GM18507 (cell line): ENCODE data around the gene NDFIP1.

Experiments used
- DNase-seq: peaks from one replicate; pipeline ENCODE4 v3.0.0; 2011; ENCODE audit warnings: low read depth; ENCODE audit not compliant: insufficient read length; ENCODE audit errors: extremely low spot score
- FAIRE-seq: peaks from 2 replicates; lab custom pipeline; 2011; peaks lifted over from hg19 to GRCh38; lab: Jason Lieb, UNC

The NDFIP1 gene

DNA sequence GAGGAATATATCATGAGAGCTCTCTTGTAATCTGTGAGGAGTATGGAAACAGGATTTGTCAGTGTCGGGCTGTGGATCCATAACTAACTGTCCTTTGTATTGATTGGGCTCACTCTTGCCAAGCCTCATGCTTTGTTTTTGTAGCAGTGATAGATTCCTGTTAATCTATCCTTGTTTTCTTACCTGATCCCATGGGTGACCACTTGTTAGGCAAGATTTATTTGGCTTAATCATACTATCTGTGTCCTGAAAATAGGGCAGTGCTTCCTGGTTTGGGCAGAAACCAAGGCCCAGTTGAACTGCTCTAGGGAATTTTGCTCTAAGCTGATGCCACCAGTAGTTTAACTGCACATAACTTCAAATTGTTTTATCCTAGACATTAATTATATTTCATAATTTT is 6.1 kb downstream of the NDFIP1 start:
- no peak for DNase-seq
- FAIRE-seq: no peak

DNA sequence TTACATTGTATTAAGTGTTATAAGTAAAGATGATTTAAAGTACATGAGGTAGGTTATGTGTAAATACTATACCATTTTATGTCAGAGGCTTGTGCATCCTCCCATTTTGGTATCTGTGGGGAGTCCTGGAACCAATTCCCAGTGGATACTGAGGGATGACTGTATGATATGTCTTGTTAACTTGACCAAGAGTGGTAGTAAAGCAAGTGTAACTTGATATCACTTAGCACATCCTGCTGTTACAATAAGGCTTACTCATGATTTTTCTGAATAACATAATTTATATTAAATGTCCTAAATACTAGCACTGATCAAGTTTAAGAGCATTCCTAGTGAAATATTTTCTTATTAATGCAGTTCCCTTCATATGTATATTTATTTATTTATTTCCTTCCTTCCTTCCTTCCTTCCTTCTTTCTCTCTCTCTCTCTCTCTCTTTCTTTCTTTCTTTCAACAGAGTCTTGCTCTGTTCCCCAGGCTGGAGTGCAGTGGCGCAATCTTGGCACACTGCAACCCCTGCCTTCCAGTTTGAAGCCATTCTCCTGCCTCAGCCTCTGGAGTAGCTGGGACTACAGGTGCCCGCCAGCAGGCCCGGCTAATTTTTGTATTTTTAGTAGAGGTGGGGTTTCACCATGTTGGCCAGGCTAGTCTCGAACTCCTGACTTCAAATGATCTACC is 7.5 kb downstream of the NDFIP1 start:
- no peak for FAIRE-seq

DNA sequence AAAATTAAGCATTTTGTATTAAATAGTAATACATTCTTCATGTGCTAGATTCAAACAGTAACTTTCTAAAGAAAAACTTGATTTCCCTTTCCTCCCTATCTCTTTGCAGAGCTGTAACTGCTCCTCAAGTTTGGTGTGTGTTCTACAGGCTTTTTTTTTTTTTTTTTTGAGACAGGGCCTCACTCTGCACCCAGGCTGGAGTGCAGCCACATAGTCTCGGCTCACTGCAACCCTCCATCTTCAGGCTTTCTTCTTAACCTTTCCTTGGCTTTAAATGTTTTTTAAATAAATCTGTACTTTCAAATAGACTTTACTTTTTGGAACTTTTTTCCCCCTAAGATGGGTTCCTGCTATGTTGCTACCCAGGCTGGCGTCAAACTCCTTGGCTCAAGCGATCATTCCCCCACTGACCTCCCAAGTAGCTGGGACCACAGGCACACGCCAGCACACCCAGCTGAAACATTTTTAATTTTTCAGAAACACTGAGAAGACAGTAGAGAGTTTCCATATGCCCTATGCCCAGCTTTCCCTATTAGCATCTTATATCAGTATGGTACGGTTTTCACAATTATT is 9.1 kb downstream of the NDFIP1 start:
- DNase-seq (no peak), FAIRE-seq (no peak)

More for the DNA sequence above, 7.5 kb downstream of the NDFIP1 start:
- DNase-seq: no peak

DNA sequence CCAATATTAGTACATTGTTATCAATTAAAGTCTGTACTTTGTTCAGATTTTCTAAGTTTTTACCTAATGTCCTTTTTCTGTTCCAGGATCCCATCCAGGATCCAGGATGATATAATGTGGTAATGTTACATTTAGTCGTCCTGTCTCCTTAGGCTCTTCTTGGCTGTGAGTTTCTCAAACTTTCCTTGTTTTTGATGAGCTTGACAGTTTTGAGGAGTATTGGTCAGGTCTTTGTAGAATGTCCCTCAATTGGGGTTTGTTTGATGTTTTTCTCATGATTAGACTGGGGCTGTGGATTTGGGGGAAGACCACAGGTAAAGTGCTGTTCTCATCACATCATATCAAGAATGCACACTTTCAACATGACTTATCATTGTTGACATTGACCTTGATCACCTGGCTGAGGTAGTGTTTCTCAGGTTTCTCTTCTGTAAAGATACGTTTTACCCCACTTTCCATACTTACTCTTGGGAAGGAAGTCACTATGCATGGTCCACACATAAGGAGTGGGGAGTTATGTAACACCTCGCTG is 9.6 kb downstream of the NDFIP1 start:
- no peak for FAIRE-seq

DNA sequence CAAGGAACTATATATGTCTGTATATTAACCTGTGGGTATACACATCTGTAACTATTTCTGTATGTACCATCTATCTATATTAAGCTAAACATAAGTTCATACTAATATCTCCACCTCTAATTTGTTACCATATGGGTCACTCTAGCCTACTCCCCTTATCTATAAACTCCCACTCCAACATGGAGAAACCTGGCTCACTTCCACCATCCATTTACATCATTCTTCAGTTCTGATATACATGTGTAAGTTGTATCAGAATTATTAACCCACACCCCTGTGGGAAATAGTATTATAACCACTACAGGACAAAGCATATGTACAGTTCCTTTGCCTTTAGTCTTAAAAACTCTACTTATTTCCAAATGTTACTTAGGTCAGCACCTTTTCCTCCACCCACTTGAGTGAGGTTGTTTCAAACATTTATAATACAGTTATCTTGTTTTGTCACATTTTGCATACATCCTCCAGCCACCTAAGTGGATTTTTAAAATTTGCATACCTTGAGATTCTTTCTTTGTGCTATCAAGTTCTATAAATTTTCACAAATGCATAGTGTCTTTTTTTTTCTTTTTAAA is 10.6 kb downstream of the NDFIP1 start:
- FAIRE-seq (no peak), DNase-seq (no peak)

More for the DNA sequence above, 9.6 kb downstream of the NDFIP1 start:
- DNase-seq: no peak

DNA sequence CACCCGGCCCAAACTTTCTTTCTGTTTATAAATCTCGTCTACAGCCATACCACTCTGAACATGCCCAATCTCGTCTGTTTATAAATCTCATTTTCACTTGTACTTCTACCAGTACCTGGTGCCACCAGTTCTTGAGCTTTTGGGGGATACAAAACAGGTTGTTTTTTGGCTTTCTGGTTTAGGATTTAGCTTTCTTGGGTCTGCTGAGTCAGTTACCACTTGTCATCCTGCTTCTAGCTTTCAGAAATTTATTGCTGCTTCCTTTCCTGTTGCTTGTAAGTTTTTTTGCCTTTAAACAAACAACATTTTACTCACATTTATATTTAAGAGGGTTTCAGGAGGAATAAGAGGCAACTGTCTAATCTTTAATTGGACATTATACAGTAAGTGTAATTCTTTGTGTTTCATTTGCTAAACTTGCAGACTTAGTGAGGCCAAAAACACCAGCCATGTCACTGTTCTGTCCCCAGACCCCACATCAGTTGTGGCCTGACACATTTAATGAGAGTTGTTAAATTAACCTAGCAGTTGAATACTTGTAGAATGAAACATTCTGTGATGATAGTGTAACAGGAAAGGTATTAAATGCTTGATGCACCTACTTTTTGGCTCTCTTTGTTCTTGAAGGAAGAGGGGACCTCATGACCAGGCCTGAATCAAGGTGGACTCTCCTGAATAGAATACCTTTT is 11.8 kb downstream of the NDFIP1 start:
- DNase-seq (no peak), FAIRE-seq (no peak)

DNA sequence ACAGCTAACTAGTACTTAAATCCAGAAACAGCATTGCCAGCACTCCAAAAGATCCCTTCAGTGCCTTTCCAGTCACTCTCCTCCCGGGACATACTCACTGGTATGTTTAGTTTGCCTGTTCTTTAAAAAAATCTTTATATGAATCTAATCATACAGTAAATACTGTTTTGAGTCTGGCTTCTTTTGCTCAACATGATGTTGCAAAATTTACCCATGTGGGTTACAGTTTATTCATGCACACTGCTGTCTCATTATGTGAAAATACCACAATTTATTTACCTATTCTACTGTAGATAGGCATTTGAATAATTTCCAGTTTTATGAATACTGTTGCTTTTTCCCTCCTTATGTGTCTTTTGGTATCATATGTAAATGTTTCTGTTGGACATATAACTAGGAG is 13.5 kb downstream of the NDFIP1 start:
- DNase-seq: no peak
- FAIRE-seq: no peak

DNA sequence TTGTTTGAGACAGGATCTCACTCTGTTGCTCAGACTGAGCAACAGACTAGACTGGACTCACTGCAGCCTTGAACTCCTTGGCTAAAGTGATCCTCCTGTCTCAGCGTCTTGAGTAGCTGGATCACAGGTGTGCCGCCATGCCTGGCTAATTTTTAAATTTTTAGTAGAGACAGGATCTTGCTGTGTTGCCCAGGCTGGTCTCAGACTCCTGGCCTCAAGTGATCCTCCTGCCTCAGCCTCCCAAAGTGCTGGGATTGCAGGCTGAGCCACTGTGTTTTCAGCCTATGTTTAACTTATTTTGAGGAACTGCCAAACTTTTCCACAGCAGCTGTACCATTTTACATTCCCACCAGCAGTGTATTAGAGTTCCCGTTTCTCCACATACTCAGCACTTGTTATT is 16.8 kb downstream of the NDFIP1 start:
- FAIRE-seq: no peak

DNA sequence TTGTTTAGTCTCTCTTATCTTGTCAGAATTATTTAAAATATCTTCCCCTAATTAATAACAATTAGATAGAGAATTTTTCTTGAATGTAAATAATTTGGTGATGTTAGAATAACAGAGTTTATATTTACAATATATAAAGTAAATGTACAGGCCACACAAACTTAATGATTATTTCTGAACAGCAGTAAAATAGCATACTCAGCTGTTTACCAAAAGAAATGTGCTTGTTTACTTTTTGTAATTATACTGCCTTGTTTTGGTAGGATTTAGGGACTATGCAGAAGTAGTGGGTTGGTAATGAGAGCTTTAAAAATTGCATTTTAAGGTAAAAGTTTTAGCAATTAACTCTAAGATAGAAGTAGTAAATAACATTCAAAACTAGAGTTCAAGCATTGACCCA is 17.4 kb downstream of the NDFIP1 start:
- DNase-seq: no peak

More for the DNA sequence above, 16.8 kb downstream of the NDFIP1 start:
- DNase-seq: no peak

DNA sequence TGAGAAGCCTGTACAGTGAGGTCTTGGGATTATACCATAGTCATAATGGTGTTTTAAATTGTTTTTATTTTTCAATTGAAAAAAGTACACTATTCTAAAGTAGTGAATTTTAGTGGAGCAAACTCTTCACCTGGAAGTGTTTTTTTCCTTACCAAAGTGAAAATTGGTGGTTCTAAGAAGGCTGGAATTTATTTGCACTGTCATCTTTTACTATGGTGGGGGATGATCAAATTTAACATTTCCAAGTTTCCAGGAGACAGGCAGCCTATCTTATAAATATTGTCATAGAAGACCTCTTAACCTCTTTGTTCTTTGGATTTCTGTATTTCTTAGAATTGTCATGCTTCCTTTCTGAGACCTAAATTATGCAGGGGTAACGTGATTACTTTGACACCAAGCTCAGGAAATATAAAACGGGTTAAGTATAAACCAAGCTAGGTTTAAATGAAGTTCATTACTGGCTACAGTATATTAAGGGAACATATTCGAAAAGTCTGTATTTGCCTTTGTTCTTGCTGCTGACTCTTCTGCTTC is 20.2 kb downstream of the NDFIP1 start:
- FAIRE-seq: no peak
- DNase-seq: no peak

More for the DNA sequence above, 17.4 kb downstream of the NDFIP1 start:
- FAIRE-seq: no peak

DNA sequence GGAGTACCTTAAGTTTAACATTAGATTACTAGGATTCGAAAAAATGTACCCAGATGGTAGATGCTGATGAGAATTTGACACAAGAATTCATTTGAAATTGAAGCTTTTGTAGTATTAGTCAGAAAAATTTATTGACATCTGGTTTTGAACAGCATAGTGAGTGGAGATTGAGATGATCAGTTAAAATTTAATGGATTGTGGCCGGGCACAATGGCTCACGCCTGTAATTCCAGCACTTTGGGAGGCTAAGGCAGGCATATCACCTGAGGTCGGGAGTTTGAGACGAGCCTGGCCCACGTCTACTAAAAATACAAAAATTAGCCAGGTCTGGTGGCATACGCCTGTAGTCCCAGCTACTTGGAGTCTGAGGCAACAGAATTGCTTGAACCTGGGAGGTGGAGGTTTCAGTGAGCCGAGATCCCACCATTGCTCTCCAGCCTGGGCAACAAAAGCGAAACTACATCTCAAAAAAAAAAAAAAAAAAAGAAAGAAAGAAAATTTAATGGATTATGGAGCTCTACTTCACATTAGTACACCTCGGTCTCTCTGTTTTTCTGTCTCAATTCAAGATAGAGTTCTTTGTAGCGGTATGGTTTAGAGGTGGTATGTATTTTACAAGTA is 21.0 kb downstream of the NDFIP1 start:
- no peak for FAIRE-seq

DNA sequence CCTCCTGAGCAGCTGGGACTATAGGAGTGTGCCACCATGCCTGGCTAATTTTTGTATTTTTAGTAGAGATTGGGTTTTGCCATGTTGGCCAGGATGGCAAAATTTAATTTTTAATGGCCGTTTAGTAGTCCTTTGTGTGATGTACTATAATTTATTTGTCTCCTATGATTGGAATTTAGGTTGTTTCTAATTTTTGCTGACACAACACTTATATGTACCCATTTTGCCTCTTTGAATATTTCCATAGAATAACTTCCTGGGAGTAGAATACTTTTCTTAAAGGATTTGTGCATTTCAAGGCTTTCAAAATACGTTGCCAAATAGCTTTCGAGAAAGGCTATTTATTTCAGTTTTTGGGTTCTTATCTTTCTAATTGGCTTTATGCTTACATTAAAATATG is 22.8 kb downstream of the NDFIP1 start:
- no peak for DNase-seq
- no peak for FAIRE-seq

More for the DNA sequence above, 21.0 kb downstream of the NDFIP1 start:
- DNase-seq: no peak

DNA sequence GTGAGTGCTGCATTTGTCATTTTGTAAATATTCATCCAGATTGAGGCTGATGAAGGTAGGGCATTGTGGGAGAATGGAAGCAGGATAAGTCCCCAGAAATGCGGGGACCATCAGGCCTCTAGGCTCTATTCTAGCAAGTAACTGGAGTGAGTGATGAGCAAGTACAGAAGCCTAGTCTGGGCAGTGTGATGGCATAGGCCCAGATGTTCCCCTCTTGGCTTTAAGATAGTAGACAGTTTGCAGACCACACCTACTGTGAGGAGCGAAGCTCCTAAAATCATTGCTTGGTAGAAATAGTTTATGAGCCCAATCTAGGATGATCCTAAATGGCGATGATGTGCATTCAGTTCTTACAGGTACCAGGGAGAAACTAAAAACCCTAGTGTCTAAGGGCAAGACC is 24.3 kb downstream of the NDFIP1 start:
- no peak for DNase-seq
- no peak for FAIRE-seq

DNA sequence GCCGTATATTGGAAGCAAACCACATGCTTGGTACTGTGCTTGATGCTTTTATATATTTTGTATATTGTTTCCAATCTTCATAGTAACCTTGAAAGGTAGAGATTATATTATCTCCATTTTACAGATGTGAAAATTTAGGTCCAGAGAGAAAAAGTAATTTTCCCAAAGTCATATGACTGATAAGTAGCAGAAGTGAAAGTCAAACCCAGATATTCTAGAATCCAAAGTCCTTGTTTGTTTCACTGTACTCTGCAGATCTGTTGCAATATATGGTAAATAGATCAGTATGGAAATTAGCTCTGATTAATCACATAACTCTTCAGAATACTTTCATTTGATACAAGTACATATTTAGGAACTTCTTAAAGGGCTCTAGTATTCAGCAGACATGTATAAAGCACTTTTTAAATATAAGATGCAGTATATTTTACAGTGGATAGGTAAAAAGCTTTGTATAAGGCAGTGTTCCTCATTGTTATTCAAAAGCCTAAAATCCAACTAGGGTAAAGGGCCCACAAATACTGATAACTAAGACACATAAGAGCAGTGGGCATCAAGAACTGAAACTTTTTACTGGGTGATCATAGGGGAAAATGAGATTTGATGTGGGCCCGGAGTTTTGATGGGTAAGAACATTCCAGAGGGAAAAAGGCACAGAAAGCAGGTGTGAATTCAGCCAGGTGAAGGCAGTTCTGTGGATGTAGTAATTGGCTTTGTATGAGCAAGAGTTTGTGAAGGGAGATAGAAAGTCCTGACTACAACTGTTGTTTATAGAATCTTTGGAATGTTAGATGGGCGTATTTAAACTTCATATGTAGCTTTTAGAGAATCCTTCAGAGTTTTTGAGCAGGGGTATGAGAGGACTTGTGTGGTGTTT is 25.0 kb downstream of the NDFIP1 start:
- FAIRE-seq (no peak), DNase-seq (no peak)

DNA sequence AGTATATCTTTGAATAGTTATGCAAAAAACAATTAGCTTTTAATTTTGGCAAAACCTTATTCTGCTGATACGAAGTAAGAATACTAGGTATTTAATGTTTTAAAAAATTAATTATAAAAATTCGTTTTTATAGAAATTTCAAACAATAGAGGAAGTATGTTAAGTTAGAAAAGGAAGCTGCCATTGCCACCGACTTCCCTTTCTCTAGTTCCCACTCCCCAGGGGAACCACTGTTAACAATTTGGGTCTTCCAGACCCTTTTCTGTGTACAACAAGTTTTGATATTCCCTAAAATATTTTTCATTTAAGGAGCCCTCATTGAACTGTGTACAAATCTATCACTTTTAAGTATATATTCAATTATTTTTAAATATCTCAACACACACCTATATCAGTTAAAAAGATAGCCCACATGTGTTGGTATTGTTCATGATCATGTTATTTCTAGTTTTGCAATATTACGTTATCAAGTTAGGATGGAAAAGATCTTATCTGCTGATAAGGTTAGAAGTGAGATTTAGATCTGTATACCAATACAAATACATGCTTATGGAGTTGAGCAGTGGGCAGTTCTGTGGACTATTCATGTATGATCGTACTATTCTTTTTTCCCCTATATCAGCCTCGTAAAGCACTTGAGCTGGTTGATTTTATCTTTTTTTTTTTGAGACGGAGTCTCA is 25.9 kb downstream of the NDFIP1 start:
- DNase-seq: no peak
- FAIRE-seq: no peak

DNA sequence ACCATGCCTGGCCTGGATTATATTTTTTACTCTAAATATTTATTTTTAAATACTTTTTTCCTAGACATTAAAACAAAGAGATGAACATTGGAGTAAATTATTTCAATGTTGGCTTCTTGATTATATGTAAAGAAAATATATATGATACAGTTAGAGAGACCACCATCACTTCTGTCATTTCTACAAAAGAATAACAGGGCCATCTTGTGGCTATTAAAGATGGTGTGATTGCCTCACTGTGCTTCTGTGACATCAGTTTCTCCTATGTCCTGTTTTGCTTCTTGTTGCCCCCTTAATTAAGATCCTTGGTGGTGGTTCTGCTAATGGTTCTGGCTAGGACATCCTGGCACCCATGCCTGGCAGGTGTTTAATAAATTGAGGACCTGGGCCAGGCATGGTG is 32.9 kb downstream of the NDFIP1 start:
- no peak for FAIRE-seq
- DNase-seq: no peak

DNA sequence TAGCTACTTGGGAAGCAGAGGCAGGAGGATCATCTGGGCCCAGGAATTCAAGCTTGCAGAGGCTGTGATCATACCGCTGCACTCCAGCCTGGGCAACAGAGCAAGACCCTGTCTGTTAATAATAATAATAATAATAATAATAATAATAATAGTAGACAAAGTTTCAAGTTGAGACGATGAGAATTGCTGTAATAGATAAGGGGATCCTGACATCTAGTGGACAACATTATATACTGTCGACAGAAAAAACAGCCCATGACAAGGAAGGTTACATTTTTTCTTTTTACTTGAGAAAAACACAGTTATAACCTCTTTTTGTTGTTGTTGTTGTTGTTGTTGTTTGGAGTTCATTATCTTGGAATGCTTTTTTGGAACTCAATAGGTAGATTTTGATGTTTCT is 35.3 kb downstream of the NDFIP1 start:
- DNase-seq (no peak), FAIRE-seq (peak; percentile 64)
